GM18511 (cell line): ENCODE results near the gene CETP.
"Not testable (repeated sequence)": the region's sequence is repeated elsewhere in the genome, so short reads cannot be mapped to it uniquely, and the experiment has no call there.

Experiments
- ATAC-seq: cut with Tn5 transposase; IDR thresholded peaks from one replicate; pipeline ENCODE4 v1.9.1; 2021; ENCODE audit warnings: mild to moderate bottlenecking, moderate library complexity; ENCODE audit not compliant: unreplicated experiment

The CETP gene

DNA sequence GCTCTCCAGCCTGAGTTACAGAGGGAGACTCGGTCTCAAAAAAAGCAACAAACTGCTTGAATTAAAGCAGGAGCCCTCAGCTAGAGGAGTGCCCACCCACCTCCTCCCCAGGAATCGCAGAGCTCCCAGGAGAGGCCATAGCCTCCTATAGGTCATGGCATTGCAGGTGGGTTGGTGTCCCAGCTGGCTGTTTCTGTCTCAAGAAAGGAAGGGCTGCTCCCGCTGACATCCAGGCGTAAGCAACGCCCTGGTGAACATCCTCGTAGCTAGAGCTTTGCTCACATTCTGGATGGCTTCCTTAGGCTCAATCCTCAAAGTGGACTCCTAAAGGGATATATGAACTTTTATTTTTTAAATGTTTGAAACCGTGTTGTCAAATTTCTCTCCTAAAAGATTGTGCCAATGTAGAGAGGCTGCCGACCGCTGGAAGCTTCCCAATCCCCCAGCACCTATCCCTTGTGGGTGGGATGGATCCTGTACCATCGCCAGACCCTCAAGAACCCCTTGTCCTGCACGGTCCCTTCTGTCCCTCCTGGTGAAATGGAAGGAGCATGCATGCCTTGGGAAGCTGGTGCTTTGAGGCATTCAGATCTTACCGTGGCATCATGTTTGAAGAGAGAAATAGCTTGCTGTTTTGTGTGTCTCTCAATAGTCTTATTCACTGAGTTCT lies 33.5 kb downstream of the CETP start:
- ATAC-seq, result no peak

DNA sequence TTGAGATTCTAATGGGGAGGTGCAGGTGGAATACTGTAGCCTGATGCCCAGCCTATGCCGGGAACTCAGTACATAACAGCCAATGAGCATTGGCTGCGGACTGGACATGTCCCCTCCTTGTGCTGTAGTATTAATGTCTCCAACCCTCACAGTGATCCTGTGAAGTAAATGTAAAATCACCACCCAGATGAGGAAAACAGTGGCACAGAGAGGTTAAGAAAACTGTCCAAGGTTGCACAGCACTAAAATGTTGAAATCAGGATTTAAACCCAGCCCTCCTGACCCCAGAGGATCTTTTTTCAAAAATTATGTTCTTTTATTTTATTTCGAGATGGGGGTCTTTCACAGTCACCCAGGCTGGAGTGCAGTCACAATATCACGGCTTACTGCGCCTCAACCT lies 35.5 kb downstream of the CETP start:
- ATAC-seq, result no peak

DNA sequence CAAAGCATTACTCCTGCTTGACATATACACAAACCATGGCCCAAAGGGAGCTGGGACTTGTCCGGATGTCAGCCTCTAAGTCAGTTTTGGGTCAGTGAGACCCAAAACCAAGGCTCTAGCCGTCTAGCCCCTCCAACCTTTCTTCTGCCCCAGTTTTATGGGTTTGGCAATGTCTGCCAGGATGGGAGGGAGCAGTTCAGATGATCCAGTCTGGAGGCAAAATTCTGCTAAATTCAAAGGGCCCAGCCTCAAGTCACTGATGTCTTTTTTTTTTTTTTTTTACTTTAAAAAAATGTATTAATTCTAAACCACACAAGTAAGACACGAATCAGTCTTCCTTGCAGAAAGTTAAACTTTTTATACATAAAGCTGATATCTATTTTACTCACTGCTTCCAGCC lies 36.2 kb downstream of the CETP start:
- no peak for ATAC-seq

DNA sequence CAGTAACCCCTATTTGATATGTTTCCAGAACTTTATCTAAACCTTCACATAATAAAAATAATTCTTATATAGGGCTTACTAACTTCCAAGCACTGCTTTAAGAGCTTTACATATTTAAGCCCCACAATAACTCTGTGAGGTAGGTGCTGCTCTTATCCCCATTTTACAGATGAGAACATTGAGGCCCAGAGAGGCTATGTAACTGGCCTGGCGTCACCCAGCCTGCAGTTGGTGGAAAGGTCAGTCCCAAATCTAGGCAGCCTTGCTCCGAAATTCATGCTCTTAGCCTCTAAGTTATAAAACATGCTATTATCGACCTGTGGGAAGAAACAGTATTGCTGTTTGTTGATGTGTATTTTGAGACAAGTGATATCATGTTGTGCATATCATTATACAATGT lies 36.6 kb downstream of the CETP start:
- ATAC-seq, result no peak

GRCh38 chr16:56998861-56999260 lies 37.1 kb downstream of the CETP start:
- ATAC-seq, result no peak

- ATAC-seq, result no peak
Observed at GRCh38 chr16:56999409-57000270, 37.9 kb downstream of the CETP start.

DNA sequence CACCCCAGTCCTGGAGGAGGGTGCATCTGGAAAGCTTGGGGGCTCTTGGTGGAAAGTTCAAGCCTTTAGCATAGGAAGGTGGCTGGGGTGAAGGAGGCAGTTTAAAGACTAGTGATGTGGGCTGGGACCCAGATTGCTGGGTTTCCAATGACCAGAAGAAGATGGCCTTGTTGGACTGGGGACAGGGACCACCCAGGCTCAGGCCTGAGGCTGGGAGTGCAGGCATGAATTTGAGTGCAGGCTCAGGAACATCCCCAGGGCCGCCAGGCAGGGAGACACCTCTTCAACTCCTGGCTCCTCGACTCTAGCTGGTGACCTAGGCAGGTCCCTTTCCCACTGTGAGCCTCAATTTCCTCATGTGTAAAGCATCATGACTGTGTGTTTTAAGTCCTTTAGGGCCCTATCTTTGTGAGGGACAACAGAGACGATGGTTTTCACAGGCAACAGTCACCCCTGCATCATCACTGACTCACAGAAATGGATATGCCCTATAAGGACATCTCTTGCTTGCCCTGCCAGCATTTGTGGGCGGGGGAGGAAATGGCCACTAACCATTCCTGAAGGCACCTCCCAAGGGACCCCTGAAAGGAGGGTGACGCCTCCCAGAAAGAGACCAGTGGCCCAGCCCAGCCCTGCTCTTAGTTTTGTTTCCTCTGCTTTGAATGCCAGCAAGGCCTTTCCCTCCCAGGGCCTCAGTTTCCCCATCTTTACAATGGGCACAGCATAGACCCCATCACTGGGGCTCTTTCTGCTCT lies 38.7 kb downstream of the CETP start:
- ATAC-seq, result peak; percentile 62

GRCh38 chr16:57001026-57001679 lies 39.4 kb downstream of the CETP start:
- ATAC-seq, result no peak

GRCh38 chr16:57003439-57004386 lies 42.0 kb downstream of the CETP start:
- ATAC-seq, result peak; percentile 27

DNA sequence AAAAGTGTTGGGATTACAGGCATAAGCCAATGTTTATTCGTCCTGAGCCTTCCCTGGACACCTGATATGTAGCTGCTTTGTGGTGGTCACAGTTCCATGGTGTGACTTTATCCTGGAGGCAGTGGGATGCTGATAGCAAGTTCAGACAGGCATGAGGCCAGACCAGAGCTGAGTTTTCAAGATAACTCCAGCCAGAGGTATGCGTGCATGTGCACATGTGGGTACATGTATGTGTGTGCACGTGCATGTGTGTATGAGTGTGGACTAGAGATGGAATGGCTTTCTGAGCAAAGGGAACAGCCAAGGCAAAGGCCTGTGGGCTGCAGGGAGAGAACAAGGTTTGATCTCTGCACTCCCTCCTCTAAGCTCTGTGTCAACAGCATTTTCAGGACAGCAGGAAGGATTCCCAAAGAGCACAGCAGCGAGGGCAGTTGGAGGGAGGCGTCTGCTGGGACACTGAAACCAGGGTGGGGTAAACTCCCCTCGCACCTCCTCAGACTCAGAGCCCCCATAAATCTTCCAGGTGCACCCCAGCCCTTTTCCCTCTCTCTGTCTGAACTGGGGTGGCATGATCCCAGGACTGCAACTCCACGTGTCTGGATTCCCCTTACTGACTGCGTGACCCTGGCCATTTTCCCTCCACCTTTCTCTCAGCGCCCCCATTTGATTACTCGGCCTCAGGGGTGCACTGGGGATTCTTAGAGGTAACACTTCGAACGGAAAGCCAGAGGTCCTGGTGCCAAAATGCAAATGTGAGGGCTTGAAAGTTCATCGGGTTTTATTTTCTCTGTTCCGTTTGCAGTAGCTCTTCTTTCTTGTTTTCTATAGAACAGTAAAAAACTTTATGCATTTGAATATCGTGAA lies 42.9 kb downstream of the CETP start:
- no peak for ATAC-seq

DNA sequence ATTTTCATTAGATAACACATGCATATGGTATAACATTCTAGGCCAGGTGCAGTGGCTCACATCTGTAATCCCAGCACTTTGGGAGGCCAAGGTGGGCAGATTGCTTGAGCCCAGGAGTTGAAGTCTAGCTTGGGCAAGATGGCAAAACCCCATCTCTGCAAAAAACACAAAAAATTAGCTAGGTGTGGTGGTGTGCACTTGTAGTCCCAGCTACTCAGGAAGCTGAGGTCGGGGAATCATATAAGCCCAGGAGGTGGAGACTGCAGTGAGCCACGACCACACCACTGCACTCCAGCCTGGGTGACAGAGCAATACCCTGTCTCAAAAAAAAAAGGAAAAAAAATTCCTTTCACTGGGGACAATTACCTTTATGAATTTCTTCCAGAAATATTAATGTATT lies 43.8 kb downstream of the CETP start:
- not testable (repeated sequence) for ATAC-seq

- ATAC-seq, result no peak
Observed at GRCh38 chr16:57007050-57007449, 45.3 kb downstream of the CETP start.

DNA sequence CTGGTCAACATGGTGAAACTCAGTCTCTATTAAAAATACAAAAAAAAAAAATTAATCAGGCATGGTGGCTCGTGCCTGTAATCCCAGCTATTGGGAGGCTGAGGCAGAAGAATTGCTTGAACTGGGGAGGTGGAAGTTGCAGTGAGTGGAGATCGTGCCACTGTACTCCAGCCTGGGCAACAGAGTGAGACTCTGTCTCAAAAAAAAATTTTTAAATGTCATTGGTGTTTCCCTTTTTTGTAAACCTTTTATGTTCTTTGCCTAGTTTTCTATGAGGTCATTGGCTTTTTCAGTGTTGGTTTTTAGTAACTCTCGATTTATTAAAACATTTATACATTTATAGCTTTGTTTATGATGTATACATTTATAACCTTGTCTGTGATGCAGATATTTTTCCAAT lies 45.8 kb downstream of the CETP start:
- ATAC-seq, result no peak

- no peak for ATAC-seq
Observed at GRCh38 chr16:57008440-57008839, 46.7 kb downstream of the CETP start.

- ATAC-seq, result no peak
Observed at GRCh38 chr16:57009643-57010170, 48.0 kb downstream of the CETP start.

GRCh38 chr16:57012353-57012752 lies 50.6 kb downstream of the CETP start:
- ATAC-seq, result no peak

DNA sequence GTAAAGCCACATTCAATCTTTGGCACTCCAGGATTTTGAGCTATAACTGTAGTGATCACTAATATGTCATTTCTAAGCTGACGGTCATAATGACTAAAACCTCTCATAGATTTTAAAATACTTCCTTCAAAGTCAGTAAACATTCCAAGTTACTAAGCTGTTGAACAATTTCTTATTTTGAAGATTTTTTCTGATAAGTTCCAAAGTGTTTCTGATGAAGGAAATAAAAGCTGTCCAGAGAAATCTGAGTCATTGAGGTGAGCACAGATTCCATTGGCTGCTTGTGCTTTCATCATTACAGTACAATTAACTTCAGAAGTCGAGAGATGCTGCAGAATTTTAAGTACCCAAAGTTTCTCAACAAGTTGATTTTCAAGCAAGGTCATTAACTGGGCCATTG lies 51.5 kb downstream of the CETP start:
- ATAC-seq, result no peak

- no peak for ATAC-seq
Observed at GRCh38 chr16:57013902-57014301, 52.2 kb downstream of the CETP start.

DNA sequence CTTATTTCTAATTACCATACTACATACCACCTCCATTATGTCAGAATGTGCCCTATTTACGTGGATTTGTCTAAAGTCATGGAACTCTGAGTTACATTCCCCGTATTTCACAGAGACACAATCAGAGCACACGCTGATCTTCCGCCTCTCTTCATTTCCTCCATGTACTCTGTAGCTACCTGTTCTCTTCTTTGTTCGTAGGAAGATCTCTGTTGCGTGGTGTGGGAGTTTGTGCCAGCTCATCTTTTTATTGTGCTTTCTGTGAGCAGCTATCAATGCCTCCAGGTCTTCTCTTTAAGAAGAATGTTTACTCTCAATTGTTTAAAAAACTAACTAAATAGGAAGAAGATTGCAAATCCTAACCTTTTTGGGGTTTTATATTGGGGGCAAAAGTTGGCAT lies 54.6 kb downstream of the CETP start:
- ATAC-seq, result no peak
